Measurements from ENCODE around the gene ARID3A. TPM values are rescaled to one million over a fixed set of nuclear protein-coding genes. Genes with fewer than 3 reads are reported as not detected.
"Not testable (repeated sequence)": the region's sequence is repeated elsewhere in the genome, so short reads cannot be mapped to it uniquely, and the experiment has no call there.

Gene ARID3A
- total RNA-seq, 2 donors from 2014 or later, result 8.1 to 11.8 TPM

DNA sequence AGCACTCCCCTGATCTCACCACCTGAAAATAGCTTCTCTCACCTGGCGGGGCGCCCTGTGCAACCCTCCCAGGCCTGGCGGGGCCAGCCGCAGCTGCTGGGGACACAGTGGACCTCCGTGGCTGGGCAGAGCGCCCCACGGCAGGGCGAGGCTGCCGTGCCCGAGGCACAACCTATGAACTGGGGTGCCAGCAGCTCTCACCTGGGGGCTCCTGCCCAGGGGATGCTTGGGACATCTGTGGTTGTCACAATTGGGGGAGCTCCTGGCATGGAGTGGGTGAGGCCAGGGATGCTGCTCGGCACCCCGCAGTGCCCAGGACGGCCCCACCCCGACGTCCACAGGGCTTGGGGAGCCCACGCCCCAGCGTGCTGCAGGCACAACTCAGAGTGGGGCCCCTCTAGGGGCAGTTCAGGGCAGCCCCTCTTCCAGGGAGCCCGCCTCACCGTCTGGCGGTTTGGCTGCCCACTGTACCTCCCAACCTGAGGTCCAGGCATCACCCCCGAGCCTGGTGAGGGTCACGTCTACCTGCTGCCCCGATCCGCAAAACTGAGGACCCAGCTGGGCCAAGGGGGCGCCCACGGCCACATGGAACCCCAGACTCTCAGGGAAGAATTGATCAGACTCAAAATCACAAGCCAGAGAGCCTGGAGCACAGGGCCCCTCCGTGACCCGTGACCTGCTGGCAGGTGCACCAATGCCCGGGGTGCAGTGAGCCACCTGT, 89.4 kb downstream of the ARID3A start:
- Mint-ChIP-seq H3K4me1 (peaks cover 24% of the 10 kb centered on the region), H3K27me3 (no peaks in the 10 kb centered on the region), H3K27ac (peak overlapping the region; percentile 51), H3K4me3 (no peak overlapping the region), H3K36me3 (ENCODE audit: low read depth) (no peaks in the 10 kb centered on the region)
- no peak for ATAC-seq
- no peak for DNase-seq
- no peaks in the 10 kb centered on the region for H3K9me3 ChIP-seq (ENCODE audit: control insufficient read depth, low read length, poor library complexity, severe bottlenecking)

DNA sequence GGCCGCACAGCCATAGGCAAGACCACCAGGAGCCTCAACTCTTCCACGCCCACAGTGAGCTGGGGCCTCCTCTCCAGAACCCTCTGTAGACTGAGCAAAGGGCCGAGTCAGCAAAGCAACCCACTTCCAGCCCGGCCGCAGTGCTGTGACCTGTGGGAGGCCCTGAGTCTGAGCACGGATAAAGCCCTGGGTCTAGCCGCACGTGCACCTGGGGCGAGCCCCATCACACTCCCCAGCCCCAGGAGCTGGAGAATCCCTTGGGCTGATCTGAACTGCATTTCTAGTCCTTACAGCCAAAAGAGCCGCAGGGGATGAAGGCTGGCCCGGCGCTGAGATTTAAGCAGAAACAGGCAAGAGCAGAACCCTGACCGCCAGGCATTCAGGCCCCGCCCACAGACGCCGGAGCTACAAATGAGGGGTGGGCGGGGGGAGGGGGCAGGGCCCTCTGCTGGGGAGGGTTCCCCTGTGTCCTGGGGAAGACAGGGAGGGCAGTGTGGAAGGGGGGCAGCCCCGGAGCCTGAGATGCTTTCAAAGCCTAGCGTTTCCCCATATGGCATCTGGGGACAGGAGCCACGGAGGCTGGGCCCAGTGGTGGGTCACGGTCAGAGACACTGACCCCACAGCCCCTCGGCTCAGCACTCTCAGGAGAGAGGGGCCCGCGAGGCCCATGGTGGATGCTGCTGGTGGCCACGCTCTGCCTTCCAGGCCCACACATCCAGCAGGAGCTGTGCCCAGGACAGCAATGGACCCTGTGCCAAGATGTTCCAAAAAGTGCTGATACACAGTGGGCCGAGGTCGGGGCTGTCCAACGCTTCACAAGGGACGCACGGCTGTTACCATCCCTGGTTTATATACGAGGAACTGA, 90.2 kb downstream of the ARID3A start:
- Mint-ChIP-seq H3K4me1 (peaks cover 24% of the 10 kb centered on the region), H3K36me3 (ENCODE audit: low read depth) (no peaks in the 10 kb centered on the region), H3K27ac (peak overlapping the region; percentile 76), H3K4me3 (peak overlapping the region; percentile 83), H3K27me3 (no peaks in the 10 kb centered on the region)
- no peaks in the 10 kb centered on the region for H3K9me3 ChIP-seq (ENCODE audit: control insufficient read depth, low read length, poor library complexity, severe bottlenecking)
- DNase-seq (no peak), ATAC-seq (no peak)

DNA sequence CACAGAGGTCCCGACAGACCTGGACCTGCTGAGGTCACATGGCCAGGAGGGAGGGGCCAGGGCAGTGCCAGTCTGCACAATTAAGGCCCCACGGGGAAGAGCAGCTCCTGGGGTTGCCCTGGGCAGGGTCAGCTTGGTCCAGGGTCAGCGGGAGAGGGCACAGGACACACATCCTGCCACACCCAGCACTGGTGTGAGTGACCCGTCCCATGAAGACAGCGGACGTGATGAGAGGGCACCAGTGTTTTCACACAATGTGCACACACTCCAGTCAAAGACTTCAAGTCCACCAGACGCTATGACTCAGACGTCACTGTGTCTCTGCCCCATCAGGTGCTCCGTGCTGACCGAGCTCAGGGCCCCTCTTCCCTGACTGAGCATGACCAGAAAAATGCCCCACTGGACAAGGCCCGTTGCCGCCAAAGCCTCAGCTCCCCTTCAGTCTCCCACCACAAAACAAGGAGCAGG, 90.8 kb downstream of the ARID3A start:
- no peak for ATAC-seq
- Mint-ChIP-seq H3K4me3 (peak overlapping the region; percentile 83), H3K27me3 (no peaks in the 10 kb centered on the region), H3K36me3 (ENCODE audit: low read depth) (no peaks in the 10 kb centered on the region), H3K4me1 (peaks cover 29% of the 10 kb centered on the region), H3K27ac (peak overlapping the region; percentile 76)
- no peaks in the 10 kb centered on the region for H3K9me3 ChIP-seq (ENCODE audit: control insufficient read depth, low read length, poor library complexity, severe bottlenecking)
- DNase-seq, result no peak

DNA sequence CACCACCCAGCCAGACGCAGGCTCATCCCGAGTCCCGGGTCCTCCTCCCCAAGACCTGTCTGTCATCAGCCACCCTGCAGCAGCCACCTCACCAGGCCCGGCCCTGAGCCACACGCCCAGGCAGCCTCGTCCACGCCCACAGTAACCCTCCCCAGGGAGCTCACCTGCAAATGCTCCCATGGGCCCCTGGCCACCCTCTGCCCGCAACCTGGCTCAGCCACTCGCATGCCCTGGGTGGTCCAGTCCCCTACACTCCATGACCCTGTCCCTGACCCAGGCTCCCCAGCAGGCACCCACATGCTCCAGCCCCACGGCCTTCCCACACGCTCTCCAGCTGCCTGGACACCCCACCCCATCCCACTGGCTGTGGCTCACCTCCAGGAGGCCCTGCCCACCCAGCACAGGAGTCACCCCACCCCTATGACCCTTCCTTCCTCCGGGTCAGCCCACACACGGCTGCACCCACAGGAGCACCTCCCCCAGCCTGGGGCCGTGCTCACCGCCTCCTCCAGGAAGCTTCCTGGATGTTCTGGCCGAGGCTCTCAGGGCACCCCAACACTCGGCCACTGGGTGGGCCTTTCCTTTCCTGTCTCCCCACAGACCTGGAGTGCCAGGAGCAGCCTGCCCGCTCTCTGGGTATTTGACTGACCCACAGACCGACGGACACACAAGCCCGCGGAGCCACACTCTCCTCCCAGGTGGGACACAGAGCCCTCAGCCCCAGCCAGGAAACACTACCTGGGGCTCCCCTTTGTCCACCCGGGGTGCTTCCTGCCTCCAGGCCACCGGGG, 91.5 kb downstream of the ARID3A start:
- H3K4me1 Mint-ChIP-seq, result peaks cover 30% of the 10 kb centered on the region
- DNase-seq (no peak), ATAC-seq (no peak)
- H3K36me3 Mint-ChIP-seq (ENCODE audit: low read depth), result no peaks in the 10 kb centered on the region
- no peaks in the 10 kb centered on the region for H3K9me3 ChIP-seq (ENCODE audit: control insufficient read depth, low read length, poor library complexity, severe bottlenecking)
- no peaks in the 10 kb centered on the region for H3K27me3 Mint-ChIP-seq
- peak overlapping the region; percentile 76 for H3K27ac Mint-ChIP-seq
- peak overlapping the region; percentile 83 for H3K4me3 Mint-ChIP-seq

DNA sequence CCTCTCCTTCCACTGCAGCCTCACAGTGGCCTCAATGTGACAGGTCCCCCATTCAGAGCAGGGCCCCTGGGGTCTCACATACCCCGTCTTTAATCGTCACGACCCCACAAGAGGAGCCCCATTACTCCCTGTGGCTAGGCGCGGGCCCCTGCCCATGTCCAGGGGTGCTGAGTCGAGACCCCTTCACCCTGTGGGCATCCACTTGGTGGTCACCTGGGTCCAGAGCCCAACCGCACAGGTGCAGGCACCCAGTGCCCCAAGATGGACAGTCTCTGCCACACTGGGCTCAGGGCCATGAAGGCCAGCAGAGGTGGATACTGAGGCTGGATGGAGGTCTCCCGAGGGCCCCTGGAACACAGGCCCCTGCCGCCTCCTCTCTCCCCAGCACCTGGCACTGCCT, 92.1 kb downstream of the ARID3A start:
- H3K27ac Mint-ChIP-seq, result peak overlapping the region; percentile 76

DNA sequence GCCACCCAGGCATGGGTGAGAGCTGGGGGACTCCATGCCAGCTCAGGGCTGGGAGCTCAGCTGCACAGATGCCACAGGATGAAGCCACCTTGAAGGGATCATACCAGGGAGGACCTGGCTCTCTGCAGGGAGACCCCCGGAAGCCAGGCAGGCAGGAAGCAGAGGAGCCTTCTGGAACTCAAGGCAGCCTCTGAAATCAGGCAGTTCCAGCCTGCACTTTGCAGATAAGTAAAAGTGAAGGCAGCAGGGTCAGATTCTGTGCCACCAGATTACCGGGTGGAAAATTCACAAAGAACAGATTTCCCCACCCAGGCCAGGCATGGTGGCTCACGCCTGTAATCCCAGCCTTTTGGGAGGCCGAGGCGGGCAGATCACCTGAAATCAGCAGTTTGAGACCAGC, 92.6 kb downstream of the ARID3A start:
- no peaks in the 10 kb centered on the region for H3K36me3 Mint-ChIP-seq (ENCODE audit: low read depth)
- H3K4me1 Mint-ChIP-seq, result peaks cover 30% of the 10 kb centered on the region
- H3K9me3 ChIP-seq (ENCODE audit: control insufficient read depth, low read length, poor library complexity, severe bottlenecking), result no peaks in the 10 kb centered on the region
- H3K27ac Mint-ChIP-seq, result peak overlapping the region; percentile 76
- H3K27me3 Mint-ChIP-seq, result no peaks in the 10 kb centered on the region
- H3K4me3 Mint-ChIP-seq, result peak overlapping the region; percentile 83
- ATAC-seq, result no peak
- no peak for DNase-seq

More for the DNA sequence above, 92.1 kb downstream of the ARID3A start:
- Mint-ChIP-seq H3K4me3 (peak overlapping the region; percentile 83), H3K4me1 (peaks cover 30% of the 10 kb centered on the region), H3K36me3 (ENCODE audit: low read depth) (no peaks in the 10 kb centered on the region), H3K27me3 (no peaks in the 10 kb centered on the region)
- no peaks in the 10 kb centered on the region for H3K9me3 ChIP-seq (ENCODE audit: control insufficient read depth, low read length, poor library complexity, severe bottlenecking)
- no peak for ATAC-seq
- no peak for DNase-seq

DNA sequence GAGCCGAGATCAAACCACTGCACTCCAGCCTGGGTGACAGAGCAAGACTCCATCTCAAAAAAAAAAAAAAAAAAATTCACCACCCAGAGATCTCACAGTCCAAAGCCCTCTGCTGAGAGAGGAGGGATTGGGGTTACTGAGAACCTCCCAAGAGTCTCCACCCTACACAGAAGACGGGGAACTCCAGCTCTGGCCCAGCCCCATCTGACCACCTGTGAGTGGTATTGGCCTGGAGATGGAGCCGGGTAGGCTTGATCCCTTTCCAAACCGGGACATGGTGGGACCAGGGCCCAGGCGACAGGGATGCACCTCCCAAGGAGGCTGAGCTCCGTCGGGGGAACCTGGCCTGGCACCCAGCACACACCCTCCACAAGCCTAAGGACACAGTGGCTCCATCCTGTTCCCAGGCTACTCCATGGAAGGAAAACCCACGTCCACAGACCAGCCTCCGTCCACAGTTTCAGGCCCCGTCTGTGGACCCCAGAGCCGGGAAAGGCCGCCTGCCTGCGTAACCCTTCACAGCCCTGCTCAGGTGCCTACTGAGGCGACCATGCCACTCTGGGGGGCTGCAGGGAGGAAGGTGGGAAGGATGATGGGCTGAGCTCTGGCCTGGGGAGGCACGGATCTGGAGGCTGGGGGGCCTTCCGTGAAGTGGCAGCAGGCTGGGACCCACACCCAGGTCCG, 93.2 kb downstream of the ARID3A start:
- peaks cover 30% of the 10 kb centered on the region for H3K4me1 Mint-ChIP-seq
- no peak for ATAC-seq
- H3K36me3 Mint-ChIP-seq (ENCODE audit: low read depth), result no peaks in the 10 kb centered on the region
- no peaks in the 10 kb centered on the region for H3K27me3 Mint-ChIP-seq
- peak overlapping the region; percentile 75 for H3K4me3 Mint-ChIP-seq
- no peak for DNase-seq
- H3K9me3 ChIP-seq (ENCODE audit: control insufficient read depth, low read length, poor library complexity, severe bottlenecking), result no peaks in the 10 kb centered on the region
- H3K27ac Mint-ChIP-seq, result peak overlapping the region; percentile 76

DNA sequence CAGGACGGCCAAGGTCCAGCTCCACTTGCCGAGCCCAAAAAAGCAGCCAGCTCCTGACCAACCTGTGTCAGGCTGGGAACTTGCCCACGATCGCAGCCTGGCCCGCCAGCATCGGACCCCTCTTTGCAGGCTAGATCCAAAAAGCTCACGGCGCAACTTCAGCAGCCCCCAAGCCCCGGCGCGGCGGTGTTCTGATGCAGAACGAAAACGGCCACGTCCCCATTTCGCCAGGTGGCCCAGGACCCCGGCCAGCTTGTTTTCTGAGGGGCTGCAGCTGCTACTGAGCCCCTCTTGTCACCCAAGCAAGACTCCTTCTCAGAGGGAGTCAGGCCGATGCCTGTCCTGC, 93.8 kb downstream of the ARID3A start:
- DNase-seq (peak in 1 of 3 donors; percentile 11), ATAC-seq (no peak)
- H3K9me3 ChIP-seq (ENCODE audit: control insufficient read depth, low read length, poor library complexity, severe bottlenecking), result no peaks in the 10 kb centered on the region
- no peaks in the 10 kb centered on the region for H3K27me3 Mint-ChIP-seq
- H3K27ac Mint-ChIP-seq, result peak overlapping the region; percentile 94
- no peaks in the 10 kb centered on the region for H3K36me3 Mint-ChIP-seq (ENCODE audit: low read depth)
- H3K4me3 Mint-ChIP-seq, result peak overlapping the region; percentile 95
- H3K4me1 Mint-ChIP-seq, result peaks cover 28% of the 10 kb centered on the region

DNA sequence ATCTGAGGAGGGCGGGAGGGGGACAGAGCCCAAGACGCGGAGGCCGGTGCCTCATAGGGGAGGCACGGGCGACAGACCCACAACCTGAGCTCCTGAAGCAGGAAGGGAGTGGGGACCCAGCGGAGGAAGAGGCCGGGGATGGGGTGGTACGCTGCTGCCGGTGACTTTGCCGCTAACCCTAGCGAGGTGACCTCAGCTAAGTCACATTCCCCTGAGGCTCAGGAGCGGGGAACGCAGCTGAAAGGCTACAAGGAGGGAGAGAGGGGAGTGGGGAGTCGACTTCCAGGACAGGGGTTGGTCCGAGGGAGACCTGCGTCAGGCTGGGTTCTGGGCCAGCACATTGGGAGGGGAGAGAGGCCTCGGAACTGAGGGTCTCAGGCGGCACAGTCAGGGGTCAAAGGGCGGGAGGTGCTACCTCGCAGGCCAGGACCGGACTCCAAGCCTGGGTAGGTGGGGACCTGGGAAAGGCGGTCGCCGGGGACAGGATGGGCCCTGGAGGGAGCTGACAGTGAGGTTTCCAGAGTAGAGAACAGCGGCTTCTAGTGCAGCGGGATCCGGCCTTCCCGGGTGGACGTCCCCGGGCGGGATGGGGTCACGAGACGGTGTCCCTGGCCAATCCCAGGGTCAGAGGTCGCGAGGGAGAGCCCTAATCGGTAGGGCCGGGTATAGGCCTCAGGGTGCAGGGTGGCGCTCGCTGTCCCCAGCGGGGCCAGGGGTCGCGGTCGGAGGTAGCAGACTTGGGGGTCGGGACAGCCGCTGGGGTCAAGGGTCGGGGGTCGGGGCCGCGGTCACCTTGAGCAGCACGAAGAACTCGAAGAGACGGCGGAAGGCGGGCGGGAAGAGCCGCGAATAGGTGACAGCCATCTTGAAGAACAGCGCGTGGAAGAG, 94.4 kb downstream of the ARID3A start:
- no peaks in the 10 kb centered on the region for H3K9me3 ChIP-seq (ENCODE audit: control insufficient read depth, low read length, poor library complexity, severe bottlenecking)
- DNase-seq (peak in 1 of 3 donors; percentile 9), ATAC-seq (no peak)
- H3K4me1 Mint-ChIP-seq, result peaks cover 30% of the 10 kb centered on the region
- H3K27ac Mint-ChIP-seq, result peak overlapping the region; percentile 94
- H3K36me3 Mint-ChIP-seq (ENCODE audit: low read depth), result no peaks in the 10 kb centered on the region
- no peaks in the 10 kb centered on the region for H3K27me3 Mint-ChIP-seq
- peak overlapping the region; percentile 95 for H3K4me3 Mint-ChIP-seq

DNA sequence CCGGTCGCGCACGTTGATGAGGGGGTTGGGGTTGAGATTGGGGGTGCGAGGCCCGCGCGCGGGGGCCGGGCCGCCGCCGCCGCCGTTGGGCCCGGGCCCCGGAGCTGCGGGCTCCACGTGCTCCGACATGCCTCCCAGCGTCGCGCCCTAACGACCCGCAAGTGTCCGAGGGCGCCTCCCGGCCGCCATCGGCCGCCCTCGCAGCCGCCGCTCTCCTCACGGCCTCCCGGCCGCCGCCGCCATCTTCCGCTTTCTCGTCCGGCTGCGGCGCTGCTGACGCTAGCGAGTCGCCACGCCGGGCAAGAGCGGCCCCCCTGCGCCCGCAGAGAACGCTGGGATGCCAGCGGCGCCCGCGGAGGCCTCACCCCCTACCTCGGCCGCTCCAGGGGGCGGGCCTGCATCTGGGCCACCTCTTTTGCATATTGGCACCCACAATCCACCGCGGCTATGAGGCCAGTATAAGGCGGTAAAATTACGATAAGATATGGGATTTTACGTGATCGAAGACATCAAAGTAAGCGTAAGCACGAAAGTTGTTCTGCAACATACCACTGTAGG, 95.1 kb downstream of the ARID3A start, which contains the start of gene TMEM259:
TSS of gene TMEM259 (minus strand) at position 256 of the 558 bp plus-strand sequence. CDS start at position 129, 127 bp downstream.
- peaks cover 29% of the 10 kb centered on the region for H3K4me1 Mint-ChIP-seq

DNA sequence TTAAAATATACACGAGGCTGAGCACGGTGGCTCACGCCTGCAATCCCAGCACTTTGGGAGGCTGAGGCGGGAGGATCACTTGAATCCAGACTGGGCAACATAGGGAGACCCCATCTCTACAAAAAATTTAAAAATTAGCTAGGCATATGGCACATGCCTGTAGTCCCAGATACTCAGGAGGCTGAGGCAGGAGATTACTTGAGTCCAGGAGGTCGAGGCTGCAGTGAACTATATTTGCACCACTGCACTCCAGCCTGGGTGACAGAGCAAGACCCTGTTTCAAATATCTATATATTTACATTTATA, 98.0 kb downstream of the ARID3A start:
- not testable (repeated sequence) for H3K36me3 Mint-ChIP-seq (ENCODE audit: low read depth); H3K27me3 Mint-ChIP-seq; H3K27ac Mint-ChIP-seq; DNase-seq; ATAC-seq; H3K4me3 Mint-ChIP-seq; H3K9me3 ChIP-seq (ENCODE audit: control insufficient read depth, low read length, poor library complexity, severe bottlenecking)
- peaks cover 26% of the 10 kb centered on the region for H3K4me1 Mint-ChIP-seq

More for the DNA sequence above, 95.1 kb downstream of the ARID3A start, which contains the start of gene TMEM259:
- Mint-ChIP-seq H3K27me3 (no peaks in the 10 kb centered on the region), H3K4me3 (peak within 1 kb of the TSS; percentile 95), H3K27ac (peak within 1 kb of the TSS; percentile 94), H3K36me3 (ENCODE audit: low read depth) (no peaks in the 10 kb centered on the region)
- H3K9me3 ChIP-seq (ENCODE audit: control insufficient read depth, low read length, poor library complexity, severe bottlenecking), result no peaks in the 10 kb centered on the region
- ATAC-seq, result peak; percentile 89
- peak; percentile 95 to 97 (median 96) for DNase-seq
